HepG2 (cell line): ENCODE measurements around the gene ANKRD27. TPM values are rescaled to one million over a fixed set of nuclear protein-coding genes. Genes with fewer than 3 reads are reported as not detected.

Experiments
- BCL6 ChIP-seq: IDR thresholded peaks from 2 replicates; pipeline ENCODE4 v1.6.1; 2016; ENCODE audit warnings: missing genetic modification reagents, missing compliant biosample characterization
- MBNL3 ChIP-seq: fragments of 250-450 bp; sonication (Bioruptor Pico); conservative IDR thresholded peaks from 2 replicates; pipeline ENCODE4 v1.8.0; 2022; ENCODE audit warnings: mild to moderate bottlenecking, inconsistent platforms
- NKX3-1 ChIP-seq: sonication (generic); formaldehyde crosslinking; IDR thresholded peaks from 2 replicates; pipeline ENCODE4 v1.5.0; 2020; ENCODE audit warnings: missing genetic modification reagents
- PITX1 ChIP-seq: sonication (generic); formaldehyde crosslinking; IDR thresholded peaks from 2 replicates; pipeline ENCODE4 v1.5.1; 2020; ENCODE audit warnings: mild to moderate bottlenecking, missing genetic modification reagents
- PLRG1 ChIP-seq: fragments of 450-650 bp; conservative IDR thresholded peaks from 2 replicates; pipeline ENCODE4 v1.6.1; 2016
- YEATS2 ChIP-seq: sonication (generic); formaldehyde crosslinking; IDR thresholded peaks from 2 replicates; pipeline ENCODE4 v1.4.0; 2020; ENCODE audit warnings: missing genetic modification reagents, borderline replicate concordance
- ZBTB8A ChIP-seq: sonication (generic); formaldehyde crosslinking; IDR thresholded peaks from 2 replicates; pipeline ENCODE4 v1.4.0; 2020; ENCODE audit warnings: mild to moderate bottlenecking, low read depth, missing genetic modification reagents, borderline replicate concordance
- ZEB1 ChIP-seq: IDR thresholded peaks from 2 replicates; pipeline ENCODE4 v1.6.1; 2012; ENCODE audit warnings: mild to moderate bottlenecking, low read depth, inconsistent platforms; ENCODE audit not compliant: insufficient replicate concordance
- ZFYVE20 ChIP-seq: sonication (generic); formaldehyde crosslinking; IDR thresholded peaks from 2 replicates; pipeline ENCODE4 v1.8.0; 2023; ENCODE audit warnings: low read depth, mild to moderate bottlenecking, moderate library complexity, missing genetic modification reagents, borderline replicate concordance
- ZNF775 ChIP-seq: sonication (generic); formaldehyde crosslinking; IDR thresholded peaks from 2 replicates; pipeline ENCODE4 v1.4.0; 2020; ENCODE audit warnings: missing genetic modification reagents, mild to moderate bottlenecking, moderate library complexity, borderline replicate concordance
- ZSCAN20 ChIP-seq: sonication (generic); formaldehyde crosslinking; IDR thresholded peaks from 2 replicates; pipeline ENCODE4 v1.4.0; 2020; ENCODE audit warnings: missing genetic modification reagents, mild to moderate bottlenecking, borderline replicate concordance
- polyA plus RNA-seq, 8 experiments: library from polyadenylated mRNA; depleted of rRNA in 3 of 8; stranded (reverse) in 7 of 8; unstranded in 1 of 8; fragments of >200 nt; fragmentation: Illumina TruSeq in 4 of 8; extraction: Trizol in 4 of 8; gene quantifications; 2 replicates each; pipeline versions ENCODE4 v1.2.1 to v1.2.3, GENCODE V29; 2011 to 2016; ENCODE audit warnings: low read depth in 4 of 8, missing spikeins in 1 of 8, mixed read lengths in 1 of 8; ENCODE audit not compliant: insufficient read depth in 1 of 8
- total RNA-seq, 5 experiments: library from RNA; depleted of rRNA; stranded (reverse); fragments of >200 nt; fragmentation: Illumina TruSeq; extraction: Trizol; gene quantifications; 2 replicates each; pipeline ENCODE4 v1.2.3, GENCODE V29; 2016; ENCODE audit warnings: low read depth in 1 of 5
- TF ChIP-seq, protein P1 (sequence below): IDR thresholded peaks from 2 replicates; pipeline ENCODE4 v1.6.1; 2016; ENCODE audit warnings: low read depth, missing genetic modification reagents, missing compliant biosample characterization
- TF ChIP-seq, protein P2 (sequence below): sonication (generic); formaldehyde crosslinking; IDR thresholded peaks from 2 replicates; pipeline ENCODE4 v1.8.0; 2023; ENCODE audit warnings: mild to moderate bottlenecking, missing genetic modification reagents
- TF ChIP-seq, protein P3 (sequence below): sonication (generic); formaldehyde crosslinking; IDR thresholded peaks from 2 replicates; pipeline ENCODE4 v1.4.0; 2020; ENCODE audit warnings: missing genetic modification reagents, borderline replicate concordance
- TF ChIP-seq, protein P4 (sequence below): sonication (generic); formaldehyde crosslinking; IDR thresholded peaks from 2 replicates; pipeline ENCODE4 v1.4.0; 2020; ENCODE audit warnings: missing genetic modification reagents
- TF ChIP-seq, protein P5 (sequence below): sonication (generic); formaldehyde crosslinking; IDR thresholded peaks from 2 replicates; pipeline ENCODE4 v1.4.0; 2020; ENCODE audit warnings: missing genetic modification reagents

The ANKRD27 gene
- total and polyA plus RNA-seq, 2 of the 13 experiments (the other 11 are each of a cell fraction or from before 2014, with no cell fraction given): 22.2 to 23.7 TPM

DNA sequence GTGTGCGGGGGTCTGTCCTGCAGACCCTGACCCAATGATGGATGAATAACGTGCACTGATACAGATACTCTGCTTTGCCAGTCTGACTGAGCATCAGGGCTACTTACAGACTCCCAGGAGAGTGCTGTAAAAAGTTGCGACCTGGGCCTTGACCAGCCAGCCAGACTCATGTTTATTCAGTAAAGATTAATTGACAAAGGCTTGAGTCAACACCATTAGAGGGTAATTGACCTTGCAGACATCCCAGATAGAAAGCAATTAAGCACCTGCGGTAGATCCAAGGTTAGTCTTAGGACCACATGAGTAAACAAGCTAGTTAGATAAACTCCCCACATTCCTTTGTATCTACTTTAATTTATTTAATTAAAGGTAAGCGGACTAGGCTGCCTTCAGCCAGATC lies 27.0 kb upstream of the ANKRD27 start (continued):
- TF ChIP-seq, protein P1, sequence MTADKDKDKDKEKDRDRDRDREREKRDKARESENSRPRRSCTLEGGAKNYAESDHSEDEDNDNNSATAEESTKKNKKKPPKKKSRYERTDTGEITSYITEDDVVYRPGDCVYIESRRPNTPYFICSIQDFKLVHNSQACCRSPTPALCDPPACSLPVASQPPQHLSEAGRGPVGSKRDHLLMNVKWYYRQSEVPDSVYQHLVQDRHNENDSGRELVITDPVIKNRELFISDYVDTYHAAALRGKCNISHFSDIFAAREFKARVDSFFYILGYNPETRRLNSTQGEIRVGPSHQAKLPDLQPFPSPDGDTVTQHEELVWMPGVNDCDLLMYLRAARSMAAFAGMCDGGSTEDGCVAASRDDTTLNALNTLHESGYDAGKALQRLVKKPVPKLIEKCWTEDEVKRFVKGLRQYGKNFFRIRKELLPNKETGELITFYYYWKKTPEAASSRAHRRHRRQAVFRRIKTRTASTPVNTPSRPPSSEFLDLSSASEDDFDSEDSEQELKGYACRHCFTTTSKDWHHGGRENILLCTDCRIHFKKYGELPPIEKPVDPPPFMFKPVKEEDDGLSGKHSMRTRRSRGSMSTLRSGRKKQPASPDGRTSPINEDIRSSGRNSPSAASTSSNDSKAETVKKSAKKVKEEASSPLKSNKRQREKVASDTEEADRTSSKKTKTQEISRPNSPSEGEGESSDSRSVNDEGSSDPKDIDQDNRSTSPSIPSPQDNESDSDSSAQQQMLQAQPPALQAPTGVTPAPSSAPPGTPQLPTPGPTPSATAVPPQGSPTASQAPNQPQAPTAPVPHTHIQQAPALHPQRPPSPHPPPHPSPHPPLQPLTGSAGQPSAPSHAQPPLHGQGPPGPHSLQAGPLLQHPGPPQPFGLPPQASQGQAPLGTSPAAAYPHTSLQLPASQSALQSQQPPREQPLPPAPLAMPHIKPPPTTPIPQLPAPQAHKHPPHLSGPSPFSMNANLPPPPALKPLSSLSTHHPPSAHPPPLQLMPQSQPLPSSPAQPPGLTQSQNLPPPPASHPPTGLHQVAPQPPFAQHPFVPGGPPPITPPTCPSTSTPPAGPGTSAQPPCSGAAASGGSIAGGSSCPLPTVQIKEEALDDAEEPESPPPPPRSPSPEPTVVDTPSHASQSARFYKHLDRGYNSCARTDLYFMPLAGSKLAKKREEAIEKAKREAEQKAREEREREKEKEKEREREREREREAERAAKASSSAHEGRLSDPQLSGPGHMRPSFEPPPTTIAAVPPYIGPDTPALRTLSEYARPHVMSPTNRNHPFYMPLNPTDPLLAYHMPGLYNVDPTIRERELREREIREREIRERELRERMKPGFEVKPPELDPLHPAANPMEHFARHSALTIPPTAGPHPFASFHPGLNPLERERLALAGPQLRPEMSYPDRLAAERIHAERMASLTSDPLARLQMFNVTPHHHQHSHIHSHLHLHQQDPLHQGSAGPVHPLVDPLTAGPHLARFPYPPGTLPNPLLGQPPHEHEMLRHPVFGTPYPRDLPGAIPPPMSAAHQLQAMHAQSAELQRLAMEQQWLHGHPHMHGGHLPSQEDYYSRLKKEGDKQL (CRISPR knock-in tag): peak; percentile 99
- TF ChIP-seq BCL6 (CRISPR knock-in tag) (0 out of 2 replicates have a peak, but pooled peaks have one; percentile 41), PITX1 (CRISPR knock-in tag) (peak; percentile 94), ZSCAN20 (CRISPR knock-in tag) (no peak), ZEB1 (peak; percentile 34), ZFYVE20 (CRISPR knock-in tag) (no peak), MBNL3 (CRISPR knock-in tag) (no peak), ZNF775 (CRISPR knock-in tag) (no peak), PLRG1 (no peak), YEATS2 (no peak), ZBTB8A (CRISPR knock-in tag) (no peak), NKX3-1 (CRISPR knock-in tag) (peak; percentile 69)
- TF ChIP-seq, protein P2, sequence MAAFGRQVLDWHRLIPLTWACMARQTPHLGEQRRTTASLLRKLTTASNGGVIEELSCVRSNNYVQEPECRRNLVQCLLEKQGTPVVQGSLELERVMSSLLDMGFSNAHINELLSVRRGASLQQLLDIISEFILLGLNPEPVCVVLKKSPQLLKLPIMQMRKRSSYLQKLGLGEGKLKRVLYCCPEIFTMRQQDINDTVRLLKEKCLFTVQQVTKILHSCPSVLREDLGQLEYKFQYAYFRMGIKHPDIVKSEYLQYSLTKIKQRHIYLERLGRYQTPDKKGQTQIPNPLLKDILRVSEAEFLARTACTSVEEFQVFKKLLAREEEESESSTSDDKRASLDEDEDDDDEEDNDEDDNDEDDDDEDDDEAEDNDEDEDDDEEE (CRISPR knock-in tag): no peak
- TF ChIP-seq, protein P3, sequence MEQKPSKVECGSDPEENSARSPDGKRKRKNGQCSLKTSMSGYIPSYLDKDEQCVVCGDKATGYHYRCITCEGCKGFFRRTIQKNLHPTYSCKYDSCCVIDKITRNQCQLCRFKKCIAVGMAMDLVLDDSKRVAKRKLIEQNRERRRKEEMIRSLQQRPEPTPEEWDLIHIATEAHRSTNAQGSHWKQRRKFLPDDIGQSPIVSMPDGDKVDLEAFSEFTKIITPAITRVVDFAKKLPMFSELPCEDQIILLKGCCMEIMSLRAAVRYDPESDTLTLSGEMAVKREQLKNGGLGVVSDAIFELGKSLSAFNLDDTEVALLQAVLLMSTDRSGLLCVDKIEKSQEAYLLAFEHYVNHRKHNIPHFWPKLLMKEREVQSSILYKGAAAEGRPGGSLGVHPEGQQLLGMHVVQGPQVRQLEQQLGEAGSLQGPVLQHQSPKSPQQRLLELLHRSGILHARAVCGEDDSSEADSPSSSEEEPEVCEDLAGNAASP (CRISPR knock-in tag): no peak
- TF ChIP-seq, protein P4, sequence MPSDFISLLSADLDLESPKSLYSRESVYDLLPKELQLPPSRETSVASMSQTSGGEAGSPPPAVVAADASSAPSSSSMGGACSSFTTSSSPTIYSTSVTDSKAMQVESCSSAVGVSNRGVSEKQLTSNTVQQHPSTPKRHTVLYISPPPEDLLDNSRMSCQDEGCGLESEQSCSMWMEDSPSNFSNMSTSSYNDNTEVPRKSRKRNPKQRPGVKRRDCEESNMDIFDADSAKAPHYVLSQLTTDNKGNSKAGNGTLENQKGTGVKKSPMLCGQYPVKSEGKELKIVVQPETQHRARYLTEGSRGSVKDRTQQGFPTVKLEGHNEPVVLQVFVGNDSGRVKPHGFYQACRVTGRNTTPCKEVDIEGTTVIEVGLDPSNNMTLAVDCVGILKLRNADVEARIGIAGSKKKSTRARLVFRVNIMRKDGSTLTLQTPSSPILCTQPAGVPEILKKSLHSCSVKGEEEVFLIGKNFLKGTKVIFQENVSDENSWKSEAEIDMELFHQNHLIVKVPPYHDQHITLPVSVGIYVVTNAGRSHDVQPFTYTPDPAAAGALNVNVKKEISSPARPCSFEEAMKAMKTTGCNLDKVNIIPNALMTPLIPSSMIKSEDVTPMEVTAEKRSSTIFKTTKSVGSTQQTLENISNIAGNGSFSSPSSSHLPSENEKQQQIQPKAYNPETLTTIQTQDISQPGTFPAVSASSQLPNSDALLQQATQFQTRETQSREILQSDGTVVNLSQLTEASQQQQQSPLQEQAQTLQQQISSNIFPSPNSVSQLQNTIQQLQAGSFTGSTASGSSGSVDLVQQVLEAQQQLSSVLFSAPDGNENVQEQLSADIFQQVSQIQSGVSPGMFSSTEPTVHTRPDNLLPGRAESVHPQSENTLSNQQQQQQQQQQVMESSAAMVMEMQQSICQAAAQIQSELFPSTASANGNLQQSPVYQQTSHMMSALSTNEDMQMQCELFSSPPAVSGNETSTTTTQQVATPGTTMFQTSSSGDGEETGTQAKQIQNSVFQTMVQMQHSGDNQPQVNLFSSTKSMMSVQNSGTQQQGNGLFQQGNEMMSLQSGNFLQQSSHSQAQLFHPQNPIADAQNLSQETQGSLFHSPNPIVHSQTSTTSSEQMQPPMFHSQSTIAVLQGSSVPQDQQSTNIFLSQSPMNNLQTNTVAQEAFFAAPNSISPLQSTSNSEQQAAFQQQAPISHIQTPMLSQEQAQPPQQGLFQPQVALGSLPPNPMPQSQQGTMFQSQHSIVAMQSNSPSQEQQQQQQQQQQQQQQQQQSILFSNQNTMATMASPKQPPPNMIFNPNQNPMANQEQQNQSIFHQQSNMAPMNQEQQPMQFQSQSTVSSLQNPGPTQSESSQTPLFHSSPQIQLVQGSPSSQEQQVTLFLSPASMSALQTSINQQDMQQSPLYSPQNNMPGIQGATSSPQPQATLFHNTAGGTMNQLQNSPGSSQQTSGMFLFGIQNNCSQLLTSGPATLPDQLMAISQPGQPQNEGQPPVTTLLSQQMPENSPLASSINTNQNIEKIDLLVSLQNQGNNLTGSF (CRISPR knock-in tag): no peak
- TF ChIP-seq, protein P5, sequence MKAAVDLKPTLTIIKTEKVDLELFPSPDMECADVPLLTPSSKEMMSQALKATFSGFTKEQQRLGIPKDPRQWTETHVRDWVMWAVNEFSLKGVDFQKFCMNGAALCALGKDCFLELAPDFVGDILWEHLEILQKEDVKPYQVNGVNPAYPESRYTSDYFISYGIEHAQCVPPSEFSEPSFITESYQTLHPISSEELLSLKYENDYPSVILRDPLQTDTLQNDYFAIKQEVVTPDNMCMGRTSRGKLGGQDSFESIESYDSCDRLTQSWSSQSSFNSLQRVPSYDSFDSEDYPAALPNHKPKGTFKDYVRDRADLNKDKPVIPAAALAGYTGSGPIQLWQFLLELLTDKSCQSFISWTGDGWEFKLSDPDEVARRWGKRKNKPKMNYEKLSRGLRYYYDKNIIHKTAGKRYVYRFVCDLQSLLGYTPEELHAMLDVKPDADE (CRISPR knock-in tag): no peak
